ENCODE data around the gene RIMBP2.

Gene RIMBP2

GRCh38 chr12:130683080-130683479, 33.0 kb downstream of the RIMBP2 start:
- TF ChIP-seq, protein P1, sequence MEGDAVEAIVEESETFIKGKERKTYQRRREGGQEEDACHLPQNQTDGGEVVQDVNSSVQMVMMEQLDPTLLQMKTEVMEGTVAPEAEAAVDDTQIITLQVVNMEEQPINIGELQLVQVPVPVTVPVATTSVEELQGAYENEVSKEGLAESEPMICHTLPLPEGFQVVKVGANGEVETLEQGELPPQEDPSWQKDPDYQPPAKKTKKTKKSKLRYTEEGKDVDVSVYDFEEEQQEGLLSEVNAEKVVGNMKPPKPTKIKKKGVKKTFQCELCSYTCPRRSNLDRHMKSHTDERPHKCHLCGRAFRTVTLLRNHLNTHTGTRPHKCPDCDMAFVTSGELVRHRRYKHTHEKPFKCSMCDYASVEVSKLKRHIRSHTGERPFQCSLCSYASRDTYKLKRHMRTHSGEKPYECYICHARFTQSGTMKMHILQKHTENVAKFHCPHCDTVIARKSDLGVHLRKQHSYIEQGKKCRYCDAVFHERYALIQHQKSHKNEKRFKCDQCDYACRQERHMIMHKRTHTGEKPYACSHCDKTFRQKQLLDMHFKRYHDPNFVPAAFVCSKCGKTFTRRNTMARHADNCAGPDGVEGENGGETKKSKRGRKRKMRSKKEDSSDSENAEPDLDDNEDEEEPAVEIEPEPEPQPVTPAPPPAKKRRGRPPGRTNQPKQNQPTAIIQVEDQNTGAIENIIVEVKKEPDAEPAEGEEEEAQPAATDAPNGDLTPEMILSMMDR (IDR thresholded peaks at IDR 0.05; ENCODE audit: low read depth, low read length, missing control alignments): no peak
- in situ Hi-C loops (cut with HindIII; ENCODE audit: low sequenced_read_pairs): no loop called here
- no peak overlapping the region for H3K4me3 ChIP-seq (ENCODE audit: low read depth, low read length)
- DNase-seq (ENCODE audit: low read depth): no peak

DNA sequence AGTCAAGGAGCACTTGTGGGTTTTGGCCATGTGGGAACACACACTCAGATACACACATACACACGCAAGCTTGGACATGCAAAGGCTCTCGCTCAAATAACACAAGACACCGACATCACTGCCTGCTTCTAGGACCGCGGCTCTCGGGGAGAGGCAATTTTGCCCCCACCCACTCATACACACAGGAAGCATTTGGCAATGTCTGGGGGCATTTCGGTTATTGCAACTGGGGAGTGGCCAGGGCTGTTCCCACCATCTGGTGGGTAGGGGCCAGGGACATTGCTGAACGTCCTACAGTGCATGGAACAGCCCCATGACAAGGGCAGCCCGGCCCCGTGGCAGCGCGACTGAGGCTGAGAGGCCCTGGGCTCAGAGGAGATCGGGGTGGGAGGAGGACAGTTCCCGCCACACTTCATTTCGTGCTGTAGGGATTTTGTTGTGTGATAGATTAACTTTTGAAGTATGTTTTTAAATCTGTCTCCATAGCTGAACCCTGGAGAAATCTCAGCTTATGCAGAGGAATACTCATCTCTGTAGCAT, 35.6 kb downstream of the RIMBP2 start:
- TF ChIP-seq, protein P1 (IDR thresholded peaks at IDR 0.05; ENCODE audit: low read depth, low read length, missing control alignments): no peak
- in situ Hi-C loops (cut with HindIII; ENCODE audit: low sequenced_read_pairs): no loop called here
- DNase-seq (ENCODE audit: low read depth): no peak
- H3K4me3 ChIP-seq (ENCODE audit: low read depth, low read length): no peak overlapping the region

- no peak overlapping the region for H3K4me3 ChIP-seq (ENCODE audit: low read depth, low read length)
- TF ChIP-seq, protein P1 (IDR thresholded peaks at IDR 0.05; ENCODE audit: low read depth, low read length, missing control alignments): no peak
- no peak for DNase-seq (ENCODE audit: low read depth)
- in situ Hi-C loops (cut with HindIII; ENCODE audit: low sequenced_read_pairs): no loop called here
Measured at GRCh38 chr12:130677957-130678558, 38.0 kb downstream of the RIMBP2 start.

DNA sequence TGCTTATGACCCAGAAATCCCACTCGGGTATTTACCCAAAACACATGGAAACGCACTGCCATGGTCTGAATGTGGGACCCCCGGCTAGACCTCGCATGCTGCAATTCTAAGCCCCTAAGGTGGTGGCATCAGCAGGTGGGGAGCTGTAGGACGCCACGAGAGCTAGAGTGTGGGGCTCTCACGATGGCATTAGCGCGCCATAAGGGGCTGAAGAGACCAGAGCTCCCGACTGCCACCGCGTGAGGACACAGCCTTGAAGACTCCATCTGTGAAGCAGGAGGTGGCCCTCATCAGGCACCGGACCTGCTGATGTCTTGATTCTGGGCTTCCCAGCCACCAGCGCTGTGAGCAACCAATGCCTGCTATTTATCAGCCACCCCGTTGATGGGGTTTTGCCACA, 40.3 kb downstream of the RIMBP2 start:
- in situ Hi-C loops (cut with HindIII; ENCODE audit: low sequenced_read_pairs): no loop called here
- no peak for DNase-seq (ENCODE audit: low read depth)
- TF ChIP-seq, protein P1 (IDR thresholded peaks at IDR 0.05; ENCODE audit: low read depth, low read length, missing control alignments): no peak
- no peak overlapping the region for H3K4me3 ChIP-seq (ENCODE audit: low read depth, low read length)

DNA sequence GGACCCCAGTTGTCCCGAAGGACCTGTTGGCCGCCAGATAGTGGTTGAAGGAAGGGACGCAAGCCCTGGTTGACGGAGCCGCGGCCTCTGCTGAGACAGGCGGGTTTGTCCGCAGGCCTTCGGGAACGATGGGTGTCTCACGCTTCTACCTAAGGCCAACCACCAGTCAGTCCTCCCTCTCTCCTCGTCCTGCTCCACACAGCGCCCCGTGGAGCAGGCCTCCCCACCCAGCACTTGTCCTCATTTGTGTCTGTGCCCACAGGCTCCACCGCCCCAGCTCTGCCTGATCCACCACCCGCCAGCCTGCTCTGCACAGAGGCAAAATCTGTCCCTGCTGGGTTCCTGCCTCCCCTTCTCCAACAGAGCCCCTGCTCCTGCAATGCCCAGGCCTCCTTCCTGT, 41.0 kb downstream of the RIMBP2 start:
- no peak for DNase-seq (ENCODE audit: low read depth)
- in situ Hi-C loops (cut with HindIII; ENCODE audit: low sequenced_read_pairs): no loop called here
- TF ChIP-seq, protein P1 (IDR thresholded peaks at IDR 0.05; ENCODE audit: low read depth, low read length, missing control alignments): no peak

DNA sequence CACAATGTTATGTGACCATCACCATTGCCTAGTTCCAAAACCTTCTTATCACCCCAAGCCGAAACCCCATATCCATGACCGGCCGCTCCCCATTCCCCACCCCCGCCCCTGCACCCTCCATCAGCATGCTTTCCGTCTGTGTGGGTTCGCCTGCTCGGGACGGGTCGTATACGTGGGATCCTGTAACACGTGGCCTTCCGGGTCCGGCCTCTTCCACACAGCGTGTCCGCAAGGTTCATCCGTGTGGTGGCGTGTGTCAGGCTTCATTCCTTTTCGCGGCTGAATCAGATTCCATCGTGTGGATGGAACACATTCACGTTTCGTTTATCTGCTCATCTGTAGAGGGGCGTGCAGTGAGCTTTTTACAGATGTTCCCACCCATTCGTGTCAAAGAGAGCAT, 41.4 kb downstream of the RIMBP2 start:
- in situ Hi-C loops (cut with HindIII; ENCODE audit: low sequenced_read_pairs): no loop called here
- H3K4me3 ChIP-seq (ENCODE audit: low read depth, low read length): no peak overlapping the region
- TF ChIP-seq, protein P1 (IDR thresholded peaks at IDR 0.05; ENCODE audit: low read depth, low read length, missing control alignments): no peak
- DNase-seq (ENCODE audit: low read depth): no peak

More for the DNA sequence above, 41.0 kb downstream of the RIMBP2 start:
- H3K4me3 ChIP-seq (ENCODE audit: low read depth, low read length): no peak overlapping the region
